22Rv1 (cell line): ENCODE results near the gene DOCK7.

Experiments
- CTCF ChIP-seq: fragments of 450-650 bp; IDR thresholded peaks from 2 replicates; pipeline ENCODE4 v1.5.1; 2017; ENCODE audit warnings: mild to moderate bottlenecking
- ZFX ChIP-seq: fragments of 450-650 bp; IDR thresholded peaks from 2 replicates; pipeline ENCODE4 v1.6.1; 2017; ENCODE audit warnings: antibody characterized with exemption, borderline replicate concordance

DNA sequence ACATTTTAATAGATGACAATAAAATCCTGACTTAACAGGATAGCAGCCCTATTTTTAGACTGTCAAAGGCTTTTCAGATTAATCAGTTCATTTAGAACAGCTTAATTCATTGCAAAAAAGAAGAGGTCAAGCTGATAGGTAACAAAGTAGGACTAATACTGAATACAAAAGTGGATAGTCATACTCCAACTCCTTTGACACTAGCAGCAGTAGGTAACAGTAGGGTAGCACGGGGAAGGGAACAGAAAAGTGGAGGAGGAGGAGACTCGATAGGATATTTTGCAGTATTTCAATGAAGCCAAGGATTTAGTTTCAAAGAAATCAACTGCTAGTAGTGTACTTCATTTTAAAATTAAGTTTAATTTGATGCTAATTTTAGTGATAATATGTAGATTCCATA is 200.2 kb downstream of the DOCK7 start:
- TF ChIP-seq CTCF (no peak), ZFX (no peak)
